ENCODE results near the gene GZF1.

Gene GZF1

GRCh38 chr20:23361476-23362391 is at the start of gene GZF1:
TSS of gene GZF1 (plus strand) at chr20:23362182. CDS start at chr20:23364384, 2,202 bp downstream.
- peak; percentile 94 for DNase-seq

GRCh38 chr20:23313271-23313670 is 48.7 kb upstream of the GZF1 start:
- DNase-seq: no peak

GRCh38 chr20:23314699-23315098 is 47.3 kb upstream of the GZF1 start:
- DNase-seq: no peak

GRCh38 chr20:23315099-23315498 is 46.9 kb upstream of the GZF1 start:
- no peak for DNase-seq

GRCh38 chr20:23316626-23317025 is 45.4 kb upstream of the GZF1 start:
- DNase-seq: no peak

GRCh38 chr20:23317081-23317480 is 44.9 kb upstream of the GZF1 start:
- no peak for DNase-seq

- no peak for DNase-seq
Measured at GRCh38 chr20:23318347-23318746, 43.6 kb upstream of the GZF1 start.

GRCh38 chr20:23320317-23320716 is 41.7 kb upstream of the GZF1 start:
- no peak for DNase-seq

- no peak for DNase-seq
Measured at GRCh38 chr20:23325107-23325506, 36.9 kb upstream of the GZF1 start.

GRCh38 chr20:23326774-23327173 is 35.2 kb upstream of the GZF1 start:
- DNase-seq: no peak

- DNase-seq: no peak
Measured at GRCh38 chr20:23327617-23328333, 34.2 kb upstream of the GZF1 start.

- DNase-seq: no peak
Measured at GRCh38 chr20:23331450-23332350, 30.3 kb upstream of the GZF1 start.

GRCh38 chr20:23332467-23332866 is 29.5 kb upstream of the GZF1 start:
- DNase-seq: no peak

GRCh38 chr20:23334111-23334510 is 27.9 kb upstream of the GZF1 start:
- no peak for DNase-seq

GRCh38 chr20:23335521-23335920 is 26.5 kb upstream of the GZF1 start:
- DNase-seq: no peak

GRCh38 chr20:23336476-23336875 is 25.5 kb upstream of the GZF1 start:
- DNase-seq: no peak

GRCh38 chr20:23337312-23337711 is 24.7 kb upstream of the GZF1 start:
- no peak for DNase-seq

- no peak for DNase-seq
Measured at GRCh38 chr20:23339986-23340385, 22.0 kb upstream of the GZF1 start.

GRCh38 chr20:23340524-23340923 is 21.5 kb upstream of the GZF1 start:
- DNase-seq: peak; percentile 62

GRCh38 chr20:23341073-23341472 is 20.9 kb upstream of the GZF1 start:
- no peak for DNase-seq

GRCh38 chr20:23343590-23343989 is 18.4 kb upstream of the GZF1 start:
- DNase-seq: no peak

GRCh38 chr20:23344336-23344735 is 17.6 kb upstream of the GZF1 start:
- no peak for DNase-seq

GRCh38 chr20:23346002-23346401 is 16.0 kb upstream of the GZF1 start:
- DNase-seq: no peak

Data from SHP77 treated with DMSO at 0.1 percent for 48 hours (cell line).